ENCODE measurements around the gene PDE4B. TPM values are rescaled to one million over a fixed set of nuclear protein-coding genes. Genes with fewer than 3 reads are reported as not detected.
"Not testable (repeated sequence)": the region's sequence is repeated elsewhere in the genome, so short reads cannot be mapped to it uniquely, and the experiment has no call there.

PDE4B gene
- total and polyA plus RNA-seq, 9 donors, result 1.7 to 8.2 (median 5.1) TPM

- H3K9me3 ChIP-seq, result no peaks in the 10 kb centered on the region
- H3K4me1 ChIP-seq (ENCODE audit: insufficient read depth), result no peaks in the 10 kb centered on the region
- no peak overlapping the region for H3K4me3 ChIP-seq
- no peaks in the 10 kb centered on the region for H3K36me3 ChIP-seq
- WGBS, 3 donors, result 89 to 91% (median 91%) methylated on average over 6 of the region's 6 CpGs
- H3K27me3 ChIP-seq, result no peaks in the 10 kb centered on the region
- no peak overlapping the region for H3K27ac ChIP-seq
- TF ChIP-seq EP300 (IDR thresholded peaks at IDR 0.05) (no peak), CTCF (IDR thresholded peaks at IDR 0.05) (no peak)
- intact Hi-C loops (cut with DNase I), result no loop called here
- no peak for DNase-seq
Observed at GRCh38 chr1:65998763-65999583, 206.3 kb downstream of the PDE4B start.

- WGBS, 3 donors, result 15 to 40% (median 38%) methylated on average over 1 of the region's 1 CpG
- intact Hi-C loops (cut with DNase I), result no loop called here
- H3K9me3 ChIP-seq, result no peaks in the 10 kb centered on the region
- H3K27ac ChIP-seq, result no peak overlapping the region
- H3K4me1 ChIP-seq (ENCODE audit: insufficient read depth), result no peaks in the 10 kb centered on the region
- no peak for TF ChIP-seq CTCF (IDR thresholded peaks at IDR 0.05)
- no peak for TF ChIP-seq EP300 (IDR thresholded peaks at IDR 0.05)
- TF ChIP-seq POLR2A (IDR thresholded peaks at IDR 0.05), result no peak
- H3K27me3 ChIP-seq, result no peaks in the 10 kb centered on the region
- H3K4me3 ChIP-seq, result no peak overlapping the region
- H3K36me3 ChIP-seq, result no peaks in the 10 kb centered on the region
- no peak for DNase-seq
Observed at GRCh38 chr1:66000033-66000637, 207.4 kb downstream of the PDE4B start.

- 2 to 12% (median 6%) methylated on average over 1 of the region's 1 CpG for WGBS, 3 donors
- no peak overlapping the region for H3K27ac ChIP-seq
- H3K9me3 ChIP-seq, result no peaks in the 10 kb centered on the region
- no peak for TF ChIP-seq POLR2A (IDR thresholded peaks at IDR 0.05)
- no peak for TF ChIP-seq EP300 (IDR thresholded peaks at IDR 0.05)
- no peak for TF ChIP-seq CTCF (IDR thresholded peaks at IDR 0.05)
- no peak overlapping the region for H3K4me3 ChIP-seq
- no peaks in the 10 kb centered on the region for H3K27me3 ChIP-seq
- DNase-seq, result no peak
- no peaks in the 10 kb centered on the region for H3K36me3 ChIP-seq
- intact Hi-C loops (cut with DNase I), result no loop called here
- H3K4me1 ChIP-seq (ENCODE audit: insufficient read depth), result no peaks in the 10 kb centered on the region
Observed at GRCh38 chr1:66003690-66004089, 211.0 kb downstream of the PDE4B start.

GRCh38 chr1:66006534-66006933, 213.8 kb downstream of the PDE4B start:
- H3K27ac ChIP-seq; H3K4me1 ChIP-seq (ENCODE audit: insufficient read depth); H3K27me3 ChIP-seq; H3K4me3 ChIP-seq; H3K36me3 ChIP-seq; intact Hi-C loops (cut with DNase I); H3K9me3 ChIP-seq; DNase-seq: not testable (repeated sequence)
- 58 to 82% (median 71%) methylated on average over 3 of the region's 3 CpGs for WGBS, 3 donors
